ENCODE results near the gene NFU1. TPM values are rescaled to one million over a fixed set of nuclear protein-coding genes. Genes with fewer than 3 reads are reported as not detected.

The NFU1 gene
- total and polyA plus RNA-seq, 2 of the 13 experiments (the other 11 are each of a cell fraction or from before 2014, with no cell fraction given): 39.1 to 84.0 TPM

- Histone ChIP-seq H3K4me3 (replicated peaks in 1 of 3; ENCODE audit: insufficient read depth in 1 of 3, low read depth in 2 of 3, low read length in 3 of 3) (peak overlapping the region; percentile 75 to 94 (median 87)), H3K9ac (ENCODE audit: insufficient read depth, low read depth, low read length) (peak overlapping the region; percentile 94), H2AFZ (ENCODE audit: low read length) (peak overlapping the region; percentile 97), H3K27me3 (ENCODE audit: control insufficient read depth in 1 of 2, insufficient read depth in 2 of 2, low read length in 2 of 2) (no peaks in the 10 kb centered on the region; a peak in 1 of 5 replicates), H3K36me3 (replicated peaks in 1 of 2; ENCODE audit: control insufficient read depth in 1 of 2, insufficient read depth in 2 of 2, low read length in 2 of 2) (no peaks in the 10 kb centered on the region), H3K4me1 (ENCODE audit: insufficient read depth, low read length) (peaks cover 21% of the 10 kb centered on the region), H3K79me2 (ENCODE audit: insufficient read depth, low read length) (peaks cover 18% of the 10 kb centered on the region), H4K20me1 (ENCODE audit: insufficient read depth, low read length) (no peaks in the 10 kb centered on the region), H3K27ac (ENCODE audit: extremely low read length, insufficient read depth, low read length) (peak overlapping the region; percentile 83), H3K9me3 (ENCODE audit: low read length) (no peaks in the 10 kb centered on the region), H3K4me2 (ENCODE audit: low read depth, low read length) (peak overlapping the region; percentile 98)
- 68% methylated on average over 7 of the region's 7 CpGs for WGBS (ENCODE audit: low lambda C conversion rate)
- intact Hi-C loops (cut with micrococcal nuclease; ENCODE audit: unreplicated experiment): loop anchor here (2.0 to 10.0 kb wide), 2 partner anchors 51 to 423 kb away; partner anchors contain the start of genes ANTXR1 and GFPT1
- POLR2A ChIA-PET: interaction anchor here (0.7 to 2.1 kb wide), 34 partner anchors 9 to 753 kb away, joined by 3 to 20 read pairs (median 4); partner anchors contain the start of genes ANXA4, C2orf42, GFPT1 and MXD1
- BruUV-seq (replicated peaks): TSS peak; percentile 98
- no peak for DNase-seq (ENCODE audit: low spot score)
- CTCF ChIA-PET (ENCODE audit: low intra/inter-chr PET ratio, low total read pairs): no interaction called here
- in situ Hi-C loops (cut with HindIII; ENCODE audit: extremely low pct_ligation_motif_present, low pct_unique_long_range_greater_than_20kb): no loop called here
- FAIRE-seq: no peak
- no peak for ATAC-seq
- peak; percentile 48 for TF ChIP-seq ZEB1 (IDR thresholded peaks at IDR 0.05; ENCODE audit: insufficient replicate concordance, low read depth)
- TF ChIP-seq TRAFD1 (CRISPR knock-in tag; IDR thresholded peaks at IDR 0.05; ENCODE audit: borderline replicate concordance): 0 out of 2 replicates have a peak, but pooled peaks have one; percentile 21
- 0 out of 2 replicates have a peak, but pooled peaks have one; percentile 17 for TF ChIP-seq SMC3 (IDR thresholded peaks at IDR 0.05; ENCODE audit: low read length)
- peak; percentile 36; the same call in 1 of the 2 replicates for TF ChIP-seq KDM5A (IDR thresholded peaks at IDR 0.05; ENCODE audit: borderline replicate concordance, low read length)
- TF ChIP-seq ZNF687 (CRISPR knock-in tag; IDR thresholded peaks at IDR 0.05): 0 out of 2 replicates have a peak, but pooled peaks have one; percentile 5
- TF ChIP-seq ZBTB25 (CRISPR knock-in tag; IDR thresholded peaks at IDR 0.05): no peak
- 0 out of 2 replicates have a peak, but pooled peaks have one; percentile 9 for TF ChIP-seq ZBTB38 (CRISPR knock-in tag; IDR thresholded peaks at IDR 0.05)
- no peak for TF ChIP-seq FOXP4 (CRISPR knock-in tag; IDR thresholded peaks at IDR 0.05)
- TF ChIP-seq ZNF501 (CRISPR knock-in tag; IDR thresholded peaks at IDR 0.05): 0 out of 2 replicates have a peak, but pooled peaks have one; percentile 0
- peak; percentile 7; the same call in 1 of the 2 replicates for TF ChIP-seq ZNF354B (CRISPR knock-in tag; IDR thresholded peaks at IDR 0.05)
- peak; percentile 7; the same call in 1 of the 2 replicates for TF ChIP-seq TMF1 (CRISPR knock-in tag; IDR thresholded peaks at IDR 0.05; ENCODE audit: low read depth)
- TF ChIP-seq SPEN (CRISPR knock-in tag; IDR thresholded peaks at IDR 0.05; ENCODE audit: low read depth): 0 out of 2 replicates have a peak, but pooled peaks have one; percentile 1
- TF ChIP-seq ZNF33A (CRISPR knock-in tag; IDR thresholded peaks at IDR 0.05; ENCODE audit: borderline replicate concordance): 0 out of 2 replicates have a peak, but pooled peaks have one; percentile 5
- TF ChIP-seq REPIN1 (CRISPR knock-in tag; IDR thresholded peaks at IDR 0.05; ENCODE audit: borderline replicate concordance, low read depth): 0 out of 2 replicates have a peak, but pooled peaks have one; percentile 0
Measured at GRCh38 chr2:69437751-69438154, 518 bp upstream of the NFU1 start.

All from HepG2 (cell line).